ENCODE data around the gene MYO15A.

The MYO15A gene

GRCh38 chr17:18066866-18067265 is 41.7 kb upstream of the MYO15A start:
- TF ChIP-seq SIN3A (IDR thresholded peaks at IDR 0.05; ENCODE audit: borderline replicate concordance, insufficient read depth, low read length) (no peak), REST (IDR thresholded peaks at IDR 0.05; ENCODE audit: insufficient read depth in 1 of 2, low read depth in 2 of 2, low read length in 2 of 2) (no peak), POLR2AphosphoS5 (IDR thresholded peaks at IDR 0.05; ENCODE audit: low read depth, low read length) (no peak), FOXP2 (optimal IDR thresholded peaks at IDR 0.05; ENCODE audit: borderline replicate concordance, extremely low read depth, extremely low read length, insufficient read depth) (no peak), TAF1 (IDR thresholded peaks at IDR 0.05; ENCODE audit: borderline replicate concordance, insufficient read depth, low read length) (no peak)

GRCh38 chr17:18069101-18069500 is 39.5 kb upstream of the MYO15A start:
- TF ChIP-seq SIN3A (IDR thresholded peaks at IDR 0.05; ENCODE audit: borderline replicate concordance, insufficient read depth, low read length) (no peak), POLR2AphosphoS5 (IDR thresholded peaks at IDR 0.05; ENCODE audit: low read depth, low read length) (no peak), TAF1 (IDR thresholded peaks at IDR 0.05; ENCODE audit: borderline replicate concordance, insufficient read depth, low read length) (no peak), FOXP2 (optimal IDR thresholded peaks at IDR 0.05; ENCODE audit: borderline replicate concordance, extremely low read depth, extremely low read length, insufficient read depth) (no peak), REST (IDR thresholded peaks at IDR 0.05; ENCODE audit: insufficient read depth in 1 of 2, low read depth in 2 of 2, low read length in 2 of 2) (no peak)

GRCh38 chr17:18070861-18071340 is 37.7 kb upstream of the MYO15A start:
- TF ChIP-seq FOXP2 (optimal IDR thresholded peaks at IDR 0.05; ENCODE audit: borderline replicate concordance, extremely low read depth, extremely low read length, insufficient read depth) (no peak), SIN3A (IDR thresholded peaks at IDR 0.05; ENCODE audit: borderline replicate concordance, insufficient read depth, low read length) (peak; percentile 76; the same call in 1 of the 2 replicates)

DNA sequence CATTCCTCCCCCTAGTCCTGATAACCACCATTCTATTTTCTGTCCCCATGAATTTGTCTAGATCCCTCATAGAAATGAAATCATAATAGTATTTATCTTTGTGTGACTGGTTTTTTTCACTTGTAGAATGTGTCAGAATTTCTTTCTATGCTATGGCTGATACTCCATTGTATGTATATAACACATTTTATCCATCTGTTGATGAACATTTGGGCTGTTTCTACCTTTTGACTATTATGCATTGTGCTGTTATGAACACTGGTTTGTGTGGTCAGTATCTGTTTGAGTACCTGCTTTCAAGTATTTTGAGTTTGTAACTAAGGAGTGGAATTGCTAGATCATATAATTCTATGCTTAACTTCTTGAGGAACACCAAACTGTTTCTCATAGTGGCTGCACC is 36.8 kb upstream of the MYO15A start:
- TF ChIP-seq TAF1 (IDR thresholded peaks at IDR 0.05; ENCODE audit: borderline replicate concordance, insufficient read depth, low read length) = no peak
- TF ChIP-seq POLR2AphosphoS5 (IDR thresholded peaks at IDR 0.05; ENCODE audit: low read depth, low read length) = no peak
- TF ChIP-seq REST (IDR thresholded peaks at IDR 0.05; ENCODE audit: insufficient read depth in 1 of 2, low read depth in 2 of 2, low read length in 2 of 2) = no peak
- TF ChIP-seq SIN3A (IDR thresholded peaks at IDR 0.05; ENCODE audit: borderline replicate concordance, insufficient read depth, low read length) = no peak
- TF ChIP-seq FOXP2 (optimal IDR thresholded peaks at IDR 0.05; ENCODE audit: borderline replicate concordance, extremely low read depth, extremely low read length, insufficient read depth) = no peak

DNA sequence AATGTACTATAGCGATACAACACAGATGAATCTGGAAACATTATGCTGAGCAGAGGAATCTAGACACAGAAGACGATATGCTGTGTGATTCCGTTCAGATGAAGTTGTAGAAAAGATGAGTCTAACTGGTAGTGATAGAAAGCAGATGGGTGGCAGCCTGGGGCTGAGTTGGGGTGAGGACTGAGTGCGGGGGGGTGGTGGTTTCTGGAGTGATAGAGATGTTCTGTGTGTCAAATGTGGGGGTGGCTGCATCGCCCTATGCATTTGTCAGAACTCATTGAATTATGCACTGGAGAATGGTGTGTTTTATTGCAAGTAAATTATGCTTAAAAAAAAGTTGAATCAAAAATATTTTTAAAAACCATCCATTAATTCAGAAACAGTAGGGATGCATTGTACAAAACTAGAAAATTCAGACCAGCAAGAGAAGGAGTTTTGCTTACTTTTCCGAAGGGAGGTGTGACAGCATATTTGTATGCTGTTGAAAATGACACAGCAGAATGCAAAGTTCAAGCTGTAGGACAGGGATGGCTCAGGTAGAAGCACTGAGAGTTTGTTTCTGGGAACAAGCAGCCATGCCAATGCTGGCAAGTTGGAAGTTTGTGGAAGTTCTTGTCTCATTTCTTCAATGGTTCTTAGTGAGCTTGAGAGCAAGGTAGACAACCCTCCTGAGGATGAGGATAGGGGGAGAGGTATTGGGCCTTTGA is 33.8 kb upstream of the MYO15A start:
- no peak for TF ChIP-seq REST (IDR thresholded peaks at IDR 0.05; ENCODE audit: insufficient read depth in 1 of 2, low read depth in 2 of 2, low read length in 2 of 2)
- TF ChIP-seq TAF1 (IDR thresholded peaks at IDR 0.05; ENCODE audit: borderline replicate concordance, insufficient read depth, low read length) = no peak
- TF ChIP-seq FOXP2 (optimal IDR thresholded peaks at IDR 0.05; ENCODE audit: borderline replicate concordance, extremely low read depth, extremely low read length, insufficient read depth) = no peak
- TF ChIP-seq POLR2AphosphoS5 (IDR thresholded peaks at IDR 0.05; ENCODE audit: low read depth, low read length) = no peak
- no peak for TF ChIP-seq SIN3A (IDR thresholded peaks at IDR 0.05; ENCODE audit: borderline replicate concordance, insufficient read depth, low read length)

Measured in PFSK-1 (cell line).